ENCODE data around the gene ARHGAP9.

DNA sequence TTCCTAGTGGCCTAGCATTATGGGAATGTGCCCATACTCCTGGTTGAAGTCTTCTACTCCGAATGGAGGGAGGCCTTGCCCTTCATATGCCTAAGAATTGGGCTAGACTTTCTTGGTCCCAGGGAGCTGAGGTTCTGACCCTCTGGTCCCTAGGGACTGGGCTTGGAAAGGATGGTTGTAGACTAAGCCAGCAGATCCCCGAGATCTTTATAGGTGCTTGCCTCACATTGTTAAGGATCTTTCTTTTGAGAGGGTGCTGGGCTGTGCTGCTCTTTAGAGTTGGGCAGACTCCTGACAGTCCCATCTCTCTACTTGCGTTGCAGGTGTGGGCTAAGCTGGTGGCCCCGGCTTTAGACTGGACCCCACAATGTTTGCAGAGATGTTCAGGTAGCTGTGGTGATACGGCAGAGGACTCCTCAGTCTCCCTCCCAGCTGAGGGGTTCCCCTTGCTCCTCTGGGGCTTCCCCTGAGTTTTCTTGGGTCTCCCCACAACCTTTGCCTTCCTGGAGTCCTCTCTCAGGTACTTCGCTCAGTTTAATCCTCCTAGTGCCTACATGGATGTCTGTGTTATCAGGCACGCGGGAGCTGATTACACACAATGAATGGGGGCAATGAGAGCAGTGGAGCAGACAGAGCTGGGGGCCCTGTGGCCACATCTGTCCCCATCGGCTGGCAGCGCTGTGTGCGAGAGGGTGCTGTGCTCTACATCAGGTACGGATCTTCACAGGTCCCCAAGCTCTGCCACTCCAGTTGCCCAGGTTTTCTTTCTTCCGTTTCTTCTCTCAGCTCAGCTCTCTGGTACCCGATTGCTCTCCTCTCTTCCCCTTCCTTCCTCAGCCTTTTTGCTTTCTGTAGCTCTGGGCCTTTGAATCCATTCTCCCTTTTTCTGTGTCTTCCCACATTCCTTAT lies 44.3 kb upstream of the ARHGAP9 start:
- TF ChIP-seq, protein P1, sequence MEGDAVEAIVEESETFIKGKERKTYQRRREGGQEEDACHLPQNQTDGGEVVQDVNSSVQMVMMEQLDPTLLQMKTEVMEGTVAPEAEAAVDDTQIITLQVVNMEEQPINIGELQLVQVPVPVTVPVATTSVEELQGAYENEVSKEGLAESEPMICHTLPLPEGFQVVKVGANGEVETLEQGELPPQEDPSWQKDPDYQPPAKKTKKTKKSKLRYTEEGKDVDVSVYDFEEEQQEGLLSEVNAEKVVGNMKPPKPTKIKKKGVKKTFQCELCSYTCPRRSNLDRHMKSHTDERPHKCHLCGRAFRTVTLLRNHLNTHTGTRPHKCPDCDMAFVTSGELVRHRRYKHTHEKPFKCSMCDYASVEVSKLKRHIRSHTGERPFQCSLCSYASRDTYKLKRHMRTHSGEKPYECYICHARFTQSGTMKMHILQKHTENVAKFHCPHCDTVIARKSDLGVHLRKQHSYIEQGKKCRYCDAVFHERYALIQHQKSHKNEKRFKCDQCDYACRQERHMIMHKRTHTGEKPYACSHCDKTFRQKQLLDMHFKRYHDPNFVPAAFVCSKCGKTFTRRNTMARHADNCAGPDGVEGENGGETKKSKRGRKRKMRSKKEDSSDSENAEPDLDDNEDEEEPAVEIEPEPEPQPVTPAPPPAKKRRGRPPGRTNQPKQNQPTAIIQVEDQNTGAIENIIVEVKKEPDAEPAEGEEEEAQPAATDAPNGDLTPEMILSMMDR (IDR thresholded peaks at IDR 0.05; ENCODE audit: low read length): no peak
- TF ChIP-seq EZH2 (optimal IDR thresholded peaks at IDR 0.05; ENCODE audit: low read depth, low read length): no peak

All from MM.1S (cell line).